ENCODE measurements around the gene MYO1D. TPM values are rescaled to one million over a fixed set of nuclear protein-coding genes. Genes with fewer than 3 reads are reported as not detected.

Gene MYO1D
- total RNA-seq, 1 experiment from 2014 or later = 57.2 TPM

DNA sequence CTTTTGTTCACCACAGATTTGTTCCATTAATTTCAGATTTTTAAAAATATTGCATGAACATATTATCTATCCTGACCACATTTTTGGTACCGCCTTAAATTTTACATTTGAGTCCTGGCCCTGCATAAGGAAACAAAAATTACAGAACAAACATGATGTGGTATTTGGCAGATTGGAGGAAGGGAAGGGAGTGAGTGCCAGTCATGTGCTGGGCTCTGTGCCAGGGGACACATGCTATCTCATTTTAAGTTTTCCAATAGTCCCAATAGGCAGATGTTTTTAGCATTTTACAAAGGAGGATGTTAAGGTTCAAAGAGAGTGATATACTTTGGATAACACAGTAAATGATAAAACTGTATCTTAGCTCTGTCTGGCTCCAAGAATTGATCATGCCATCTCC lies 205.0 kb downstream of the MYO1D start:
- Mint-ChIP-seq H3K9me3 (ENCODE audit: low read depth, unreplicated experiment) (peaks cover 3% of the 10 kb centered on the region), H3K27me3 (ENCODE audit: unreplicated experiment) (no peaks in the 10 kb centered on the region), H3K4me3 (ENCODE audit: low read depth, unreplicated experiment) (no peak overlapping the region), H3K4me1 (ENCODE audit: low read depth, unreplicated experiment) (peaks cover 7% of the 10 kb centered on the region), H3K27ac (ENCODE audit: unreplicated experiment) (no peak overlapping the region), H3K36me3 (ENCODE audit: insufficient read depth, unreplicated experiment) (no peaks in the 10 kb centered on the region)
- no TSS peak for BruUV-seq (replicated peaks)
- TF ChIP-seq, protein P1, sequence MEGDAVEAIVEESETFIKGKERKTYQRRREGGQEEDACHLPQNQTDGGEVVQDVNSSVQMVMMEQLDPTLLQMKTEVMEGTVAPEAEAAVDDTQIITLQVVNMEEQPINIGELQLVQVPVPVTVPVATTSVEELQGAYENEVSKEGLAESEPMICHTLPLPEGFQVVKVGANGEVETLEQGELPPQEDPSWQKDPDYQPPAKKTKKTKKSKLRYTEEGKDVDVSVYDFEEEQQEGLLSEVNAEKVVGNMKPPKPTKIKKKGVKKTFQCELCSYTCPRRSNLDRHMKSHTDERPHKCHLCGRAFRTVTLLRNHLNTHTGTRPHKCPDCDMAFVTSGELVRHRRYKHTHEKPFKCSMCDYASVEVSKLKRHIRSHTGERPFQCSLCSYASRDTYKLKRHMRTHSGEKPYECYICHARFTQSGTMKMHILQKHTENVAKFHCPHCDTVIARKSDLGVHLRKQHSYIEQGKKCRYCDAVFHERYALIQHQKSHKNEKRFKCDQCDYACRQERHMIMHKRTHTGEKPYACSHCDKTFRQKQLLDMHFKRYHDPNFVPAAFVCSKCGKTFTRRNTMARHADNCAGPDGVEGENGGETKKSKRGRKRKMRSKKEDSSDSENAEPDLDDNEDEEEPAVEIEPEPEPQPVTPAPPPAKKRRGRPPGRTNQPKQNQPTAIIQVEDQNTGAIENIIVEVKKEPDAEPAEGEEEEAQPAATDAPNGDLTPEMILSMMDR (IDR thresholded peaks at IDR 0.05; ENCODE audit: unreplicated experiment) = no peak
- intact Hi-C loops (cut with micrococcal nuclease; ENCODE audit: unreplicated experiment) = no loop called here
- DNase-seq = peak; percentile 19
- CTCF ChIA-PET = no interaction called here

DNA sequence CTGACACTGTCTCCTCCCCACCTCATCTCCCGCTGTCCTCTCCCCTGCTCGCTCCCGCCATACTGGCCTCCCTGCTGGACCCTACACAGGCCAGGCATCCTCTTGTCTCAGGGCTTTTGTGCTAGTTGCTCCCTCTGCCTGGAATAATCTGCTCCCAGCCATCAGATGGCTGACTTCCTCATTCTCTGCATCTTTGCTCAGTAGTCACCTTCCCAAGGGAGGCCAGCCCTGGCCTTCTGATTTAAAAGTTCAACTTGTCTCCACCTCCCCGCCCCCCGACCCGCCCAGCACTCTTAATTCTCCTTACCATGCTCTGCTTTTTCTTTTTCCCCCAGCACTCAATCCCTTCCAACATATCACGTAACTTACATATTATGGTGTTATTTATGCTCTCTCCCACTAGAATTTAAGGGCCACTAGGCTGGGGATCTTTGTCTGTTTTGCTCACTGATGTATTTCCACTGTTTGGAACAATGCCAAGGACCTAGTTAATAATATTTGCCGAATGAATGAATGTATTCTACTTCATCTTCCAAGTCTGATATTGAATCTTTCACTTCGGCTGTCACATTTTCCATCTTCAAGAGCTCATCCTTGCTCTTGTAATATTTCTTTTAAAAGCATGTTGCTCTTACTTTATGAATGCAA lies 211.9 kb downstream of the MYO1D start:
- DNase-seq = peak; percentile 2
- H3K36me3 Mint-ChIP-seq (ENCODE audit: insufficient read depth, unreplicated experiment) = no peaks in the 10 kb centered on the region
- CTCF ChIA-PET = no interaction called here
- TF ChIP-seq, protein P1 (IDR thresholded peaks at IDR 0.05; ENCODE audit: unreplicated experiment) = no peak
- peaks cover 15% of the 10 kb centered on the region for H3K4me1 Mint-ChIP-seq (ENCODE audit: low read depth, unreplicated experiment)
- no peaks in the 10 kb centered on the region for H3K27me3 Mint-ChIP-seq (ENCODE audit: unreplicated experiment)
- BruUV-seq (replicated peaks) = no TSS peak
- H3K4me3 Mint-ChIP-seq (ENCODE audit: low read depth, unreplicated experiment) = no peak overlapping the region
- intact Hi-C loops (cut with micrococcal nuclease; ENCODE audit: unreplicated experiment) = no loop called here
- peaks cover 3% of the 10 kb centered on the region for H3K9me3 Mint-ChIP-seq (ENCODE audit: low read depth, unreplicated experiment)
- no peak overlapping the region for H3K27ac Mint-ChIP-seq (ENCODE audit: unreplicated experiment)

DNA sequence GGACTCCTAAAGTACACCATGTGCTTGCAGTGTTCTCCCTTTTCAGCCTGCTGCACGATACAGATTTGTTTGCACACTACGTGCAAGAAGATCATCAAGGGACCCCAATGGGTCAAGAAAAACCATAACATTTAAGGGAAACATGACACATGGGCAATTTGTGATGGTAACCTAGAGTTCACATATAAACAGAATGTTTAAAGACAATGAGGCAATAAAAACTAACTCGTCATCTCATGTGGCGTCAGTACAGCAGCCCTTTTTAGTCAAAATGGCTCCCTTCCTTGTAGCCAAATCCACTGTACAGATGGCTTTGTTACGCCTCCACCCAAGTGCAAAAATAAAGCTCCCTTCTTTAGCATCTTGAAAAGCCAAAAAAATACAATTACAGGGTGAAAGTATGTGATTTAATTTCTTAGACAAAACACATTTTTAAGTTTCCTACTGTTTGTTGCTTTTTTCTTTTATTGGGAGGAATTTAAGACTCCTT lies 216.4 kb downstream of the MYO1D start:
- Mint-ChIP-seq H3K27ac (ENCODE audit: unreplicated experiment) (no peak overlapping the region), H3K4me3 (ENCODE audit: low read depth, unreplicated experiment) (no peak overlapping the region), H3K27me3 (ENCODE audit: unreplicated experiment) (no peaks in the 10 kb centered on the region), H3K4me1 (ENCODE audit: low read depth, unreplicated experiment) (peaks cover 12% of the 10 kb centered on the region), H3K36me3 (ENCODE audit: insufficient read depth, unreplicated experiment) (no peaks in the 10 kb centered on the region), H3K9me3 (ENCODE audit: low read depth, unreplicated experiment) (peaks cover 3% of the 10 kb centered on the region)
- no TSS peak for BruUV-seq (replicated peaks)
- CTCF ChIA-PET = no interaction called here
- no peak for DNase-seq
- TF ChIP-seq, protein P1 (IDR thresholded peaks at IDR 0.05; ENCODE audit: unreplicated experiment) = no peak
- intact Hi-C loops (cut with micrococcal nuclease; ENCODE audit: unreplicated experiment) = no loop called here

DNA sequence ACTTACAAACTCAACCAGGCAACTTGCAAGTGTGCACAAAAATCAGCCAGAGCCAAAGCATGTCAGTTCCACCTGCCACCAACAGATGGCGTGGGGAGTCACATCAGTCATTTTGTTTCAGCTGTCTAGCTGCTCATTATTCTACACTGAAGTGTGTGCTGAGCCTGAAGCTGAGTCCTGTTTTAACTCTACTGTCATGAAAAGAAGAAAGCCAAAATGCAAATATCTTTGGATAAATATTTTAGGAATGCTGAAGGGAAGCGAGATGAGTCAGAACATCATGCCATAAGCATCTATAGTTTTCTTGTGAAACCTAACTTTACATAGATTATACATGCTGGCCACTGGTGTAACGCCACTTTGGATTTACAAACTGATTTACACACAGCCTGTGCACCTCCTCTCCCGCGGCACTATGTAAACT lies 217.5 kb downstream of the MYO1D start:
- TF ChIP-seq, protein P1 (IDR thresholded peaks at IDR 0.05; ENCODE audit: unreplicated experiment) = peak; percentile 88
- Mint-ChIP-seq H3K27me3 (ENCODE audit: unreplicated experiment) (no peaks in the 10 kb centered on the region), H3K9me3 (ENCODE audit: low read depth, unreplicated experiment) (no peaks in the 10 kb centered on the region), H3K4me3 (ENCODE audit: low read depth, unreplicated experiment) (no peak overlapping the region), H3K27ac (ENCODE audit: unreplicated experiment) (no peak overlapping the region), H3K36me3 (ENCODE audit: insufficient read depth, unreplicated experiment) (no peaks in the 10 kb centered on the region), H3K4me1 (ENCODE audit: low read depth, unreplicated experiment) (peaks cover under 1% of the 10 kb centered on the region)
- BruUV-seq (replicated peaks) = no TSS peak
- DNase-seq = peak; percentile 70
- intact Hi-C loops (cut with micrococcal nuclease; ENCODE audit: unreplicated experiment) = loop anchor here (1.0 kb wide), 1 partner anchor 96 kb away; no protein-coding TSS in a partner anchor
- CTCF ChIA-PET = interaction anchor here (0.8 to 1.5 kb wide), 3 partner anchors 95 to 172 kb away, joined by 3 to 9 read pairs (median 5); partner anchors contain the start of gene CDK5R1
